ENCODE measurements around the gene MMP15. TPM values are rescaled to one million over a fixed set of nuclear protein-coding genes. Genes with fewer than 3 reads are reported as not detected.
"Not testable (repeated sequence)": the region's sequence is repeated elsewhere in the genome, so short reads cannot be mapped to it uniquely, and the experiment has no call there.

The MMP15 gene
- total RNA-seq, 1 donor from 2014 or later, result 44.0 TPM

DNA sequence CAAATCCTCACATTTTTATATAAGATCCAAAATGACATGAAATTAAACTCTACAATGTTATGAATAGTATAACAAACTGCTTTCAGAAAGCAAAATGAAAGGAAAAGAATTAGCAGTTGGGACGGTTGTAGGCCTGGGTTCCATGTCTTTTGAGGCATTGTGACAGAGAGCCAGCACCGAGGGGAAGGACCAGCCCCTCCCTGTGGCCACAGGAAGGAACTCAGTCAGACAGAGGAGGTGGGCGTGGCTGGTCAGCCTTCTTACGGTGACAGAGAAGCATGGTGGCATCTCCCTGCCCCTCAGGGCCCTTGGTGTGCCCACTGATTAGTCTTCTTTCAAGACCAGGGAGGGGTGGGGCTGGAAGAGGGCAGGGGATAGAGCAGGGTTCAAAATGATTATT, 30.8 kb upstream of the MMP15 start:
- intact Hi-C loops (cut with DNase I), result loop anchor here (5.0 to 10.0 kb wide), 2 partner anchors 92 to 240 kb away; no protein-coding TSS in a partner anchor
- ATAC-seq, result no peak
- DNase-seq (ENCODE audit: low spot score), result no peak

DNA sequence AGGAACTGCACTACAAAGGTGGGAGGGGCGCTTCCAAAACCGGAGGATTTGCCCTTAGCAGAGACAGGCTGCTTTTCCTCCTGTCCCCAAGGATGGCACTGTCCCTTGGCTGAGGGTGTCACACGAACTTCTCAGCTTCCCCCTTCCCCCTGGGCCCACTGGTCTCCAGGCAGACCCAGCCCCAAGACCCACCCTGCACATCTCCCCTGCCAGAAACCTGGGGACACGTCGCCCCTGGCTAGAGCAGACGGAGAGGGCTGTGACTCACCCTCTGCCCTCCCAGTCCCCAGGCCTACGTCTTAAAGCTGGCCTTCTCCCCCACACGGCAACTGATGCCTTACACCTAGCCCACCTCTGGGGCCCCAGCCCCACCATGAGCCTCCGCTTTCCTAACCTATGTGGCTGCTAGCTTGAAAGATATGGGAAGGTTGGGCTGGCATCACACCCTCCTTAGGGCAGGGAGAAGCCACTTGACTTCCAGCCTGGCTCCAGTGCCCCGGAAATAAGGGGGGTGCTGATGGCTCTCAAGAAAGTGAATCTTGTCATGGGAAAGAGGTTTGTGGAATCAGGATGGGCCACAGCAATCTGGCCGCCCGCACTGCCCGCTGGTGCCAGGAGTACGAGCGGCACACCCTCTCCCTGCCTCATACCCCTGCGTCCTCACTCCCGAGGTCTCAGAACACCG, 29.7 kb upstream of the MMP15 start:
- DNase-seq (ENCODE audit: low spot score) (no peak), ATAC-seq (no peak)
- intact Hi-C loops (cut with DNase I), result loop anchor here (10.0 kb wide), 1 partner anchor 241 kb away; no protein-coding TSS in a partner anchor

DNA sequence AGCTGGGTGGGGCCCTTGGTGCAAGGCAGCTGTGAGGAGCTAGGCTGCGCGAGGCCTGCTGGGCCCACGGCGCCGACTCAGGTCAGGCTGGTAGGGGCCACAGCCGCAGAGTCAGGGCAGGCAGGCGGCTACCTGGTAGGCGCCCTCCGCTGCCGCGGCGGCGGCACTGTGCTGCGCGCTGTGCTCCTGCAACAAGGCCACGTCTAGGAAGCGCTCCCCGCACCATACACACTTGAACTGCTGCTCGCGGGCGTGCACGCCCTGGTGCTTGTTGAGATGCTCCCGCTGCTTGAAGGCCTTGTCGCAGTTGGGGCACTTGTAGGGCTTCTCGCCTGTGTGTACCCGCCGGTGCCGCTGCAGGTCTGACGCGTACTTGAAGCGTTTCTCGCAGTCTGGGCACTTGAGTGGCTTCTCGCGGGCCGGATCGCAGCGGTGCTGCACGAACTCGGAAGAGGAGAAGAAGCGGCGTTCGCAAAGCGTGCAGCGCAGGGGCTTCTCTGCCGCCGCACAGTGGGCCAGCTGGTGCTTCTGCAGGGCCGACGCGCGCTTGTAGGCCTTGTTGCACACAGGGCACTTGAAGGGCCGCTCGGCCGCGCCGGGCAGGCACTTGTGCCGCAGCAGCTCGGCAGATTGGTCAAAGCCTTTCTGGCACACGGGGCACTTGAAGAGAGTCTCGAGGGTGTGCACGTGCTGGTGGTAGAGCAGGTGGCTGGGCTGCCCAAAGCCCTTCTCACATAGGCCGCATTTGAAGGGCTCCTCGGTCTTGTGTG, 29.0 kb upstream of the MMP15 start:
- no peak for DNase-seq (ENCODE audit: low spot score)
- intact Hi-C loops (cut with DNase I), result loop anchor here (10.0 kb wide), 1 partner anchor 242 kb away; no protein-coding TSS in a partner anchor
- ATAC-seq, result no peak

DNA sequence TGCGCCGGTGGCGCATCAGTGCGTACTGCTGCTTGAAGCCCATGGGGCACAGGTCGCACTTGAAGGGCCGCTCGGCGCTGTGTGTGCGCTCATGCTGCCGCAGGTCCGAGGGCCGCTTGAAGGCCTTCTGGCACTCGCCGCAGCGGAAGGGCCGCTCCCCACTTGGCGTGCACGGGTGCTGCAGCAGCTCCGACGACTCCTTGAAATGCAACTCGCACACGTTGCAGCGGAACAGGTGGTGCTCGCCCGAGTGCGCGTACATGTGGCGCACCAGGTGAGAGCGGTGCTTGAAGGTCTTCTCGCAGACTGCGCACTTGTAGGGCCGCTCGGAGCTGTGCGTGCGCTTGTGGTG, 28.4 kb upstream of the MMP15 start:
- DNase-seq (ENCODE audit: low spot score) (no peak), ATAC-seq (no peak)
- intact Hi-C loops (cut with DNase I), result loop anchor here (10.0 kb wide), 1 partner anchor 242 kb away; no protein-coding TSS in a partner anchor

DNA sequence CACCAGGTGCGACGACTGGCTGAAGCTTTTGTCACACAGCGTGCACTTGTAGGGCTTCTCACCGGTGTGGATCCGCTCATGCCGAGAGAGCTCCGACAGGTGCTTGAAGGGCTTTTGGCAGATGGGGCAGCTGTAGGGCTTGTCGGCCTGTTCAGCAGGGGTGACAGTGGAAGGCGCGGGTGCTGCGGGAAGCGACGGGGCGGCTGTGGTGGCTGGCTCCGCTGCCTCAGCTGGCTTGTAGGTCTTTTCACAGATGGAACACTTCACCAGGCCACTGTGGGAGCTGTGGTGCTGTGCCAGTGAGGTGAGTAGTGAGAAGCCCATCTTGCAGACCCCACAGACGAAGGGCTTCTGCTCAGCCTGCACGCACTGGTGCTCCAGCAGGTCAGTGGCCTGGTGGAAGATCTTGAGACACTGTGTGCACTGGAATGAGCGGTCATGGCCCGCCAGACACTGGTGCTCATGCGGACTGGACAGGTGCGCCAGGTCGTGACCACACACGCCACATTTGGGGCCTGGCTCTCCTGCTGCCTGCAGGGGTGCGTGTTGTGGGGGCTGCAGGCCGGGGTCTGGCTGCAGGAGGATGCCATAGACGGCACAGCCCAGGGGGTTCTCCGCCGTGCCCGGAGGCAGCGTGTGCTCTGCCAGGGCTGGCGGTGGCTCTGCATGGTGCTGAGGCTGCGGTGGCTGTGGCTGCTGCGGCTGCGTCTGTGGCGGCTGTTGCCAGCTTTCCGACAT, 27.9 kb upstream of the MMP15 start:
- intact Hi-C loops (cut with DNase I), result loop anchor here (10.0 kb wide), 1 partner anchor 243 kb away; no protein-coding TSS in a partner anchor
- DNase-seq (ENCODE audit: low spot score) (no peak), ATAC-seq (no peak)

DNA sequence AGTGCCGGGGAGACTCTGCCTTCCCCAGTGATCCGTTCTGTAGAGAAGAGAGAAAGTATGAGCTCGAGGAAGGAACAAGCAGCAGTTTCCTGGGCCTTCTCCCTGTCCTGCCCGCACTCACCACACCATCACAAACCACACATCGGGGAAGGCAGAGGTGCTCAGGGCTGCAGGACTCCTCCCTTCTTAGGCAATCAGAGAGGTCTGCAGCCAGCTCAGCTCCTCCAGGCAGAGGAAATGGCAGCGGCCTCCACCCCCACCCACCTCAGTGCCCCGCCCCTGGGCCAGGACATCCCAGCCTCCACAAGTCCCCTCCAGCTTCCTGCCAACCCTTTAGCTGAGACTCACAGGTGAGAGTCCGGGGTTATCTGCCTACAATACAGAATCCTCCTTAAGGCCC, 27.1 kb upstream of the MMP15 start:
- intact Hi-C loops (cut with DNase I), result loop anchor here (10.0 kb wide), 1 partner anchor 244 kb away; no protein-coding TSS in a partner anchor
- DNase-seq (ENCODE audit: low spot score) (no peak), ATAC-seq (no peak)

DNA sequence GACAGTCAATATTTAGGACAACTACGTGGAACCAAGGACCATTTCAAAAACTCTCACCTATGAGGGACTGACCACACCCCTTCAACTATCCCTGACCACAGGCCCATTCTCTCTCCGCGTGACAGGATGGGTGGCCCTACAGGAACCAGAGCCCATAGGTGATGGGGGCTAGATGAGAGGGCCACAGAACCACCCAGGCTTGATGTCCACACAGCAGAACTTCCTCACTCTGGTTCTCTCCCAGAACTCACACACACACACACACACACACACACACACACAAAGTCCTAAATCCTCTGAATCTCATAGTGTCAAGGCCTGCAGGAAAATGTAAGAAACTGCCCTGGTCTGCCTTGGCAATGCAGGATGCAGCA, 26.6 kb upstream of the MMP15 start:
- ATAC-seq (no peak), DNase-seq (ENCODE audit: low spot score) (no peak)
- intact Hi-C loops (cut with DNase I), result loop anchor here (10.0 kb wide), 1 partner anchor 244 kb away; no protein-coding TSS in a partner anchor

DNA sequence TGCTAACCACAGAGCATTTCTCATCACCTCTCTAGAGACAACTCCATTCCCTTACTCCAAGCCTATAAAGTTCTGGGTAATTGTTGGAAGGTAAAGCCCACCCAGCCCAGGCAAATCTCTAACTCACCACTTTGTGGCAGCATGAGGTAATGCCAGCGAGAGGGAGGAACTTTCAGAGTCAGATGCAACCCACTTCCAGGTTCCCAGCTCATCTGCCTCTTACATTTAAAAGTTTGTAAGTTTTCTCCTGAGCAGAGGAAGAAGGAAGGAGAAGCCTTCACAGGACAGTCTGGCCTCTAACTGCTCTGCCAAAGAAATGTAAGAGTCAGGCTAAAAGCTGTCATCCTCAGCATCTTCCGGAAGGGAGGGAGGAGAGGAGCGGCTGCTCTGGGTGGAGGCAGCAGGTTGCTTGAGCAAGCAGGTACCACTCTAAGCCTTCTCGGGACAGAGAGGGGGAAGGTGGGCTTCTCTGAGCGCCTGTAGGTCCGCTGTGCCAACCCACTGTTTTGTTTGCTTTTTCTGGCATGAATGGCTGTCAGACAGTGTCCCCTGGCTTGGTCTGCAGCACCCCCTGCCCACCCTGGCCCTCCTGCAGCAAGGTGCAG, 26.1 kb upstream of the MMP15 start:
- DNase-seq (ENCODE audit: low spot score) (no peak), ATAC-seq (no peak)
- intact Hi-C loops (cut with DNase I), result loop anchor here (10.0 kb wide), 1 partner anchor 245 kb away; no protein-coding TSS in a partner anchor

DNA sequence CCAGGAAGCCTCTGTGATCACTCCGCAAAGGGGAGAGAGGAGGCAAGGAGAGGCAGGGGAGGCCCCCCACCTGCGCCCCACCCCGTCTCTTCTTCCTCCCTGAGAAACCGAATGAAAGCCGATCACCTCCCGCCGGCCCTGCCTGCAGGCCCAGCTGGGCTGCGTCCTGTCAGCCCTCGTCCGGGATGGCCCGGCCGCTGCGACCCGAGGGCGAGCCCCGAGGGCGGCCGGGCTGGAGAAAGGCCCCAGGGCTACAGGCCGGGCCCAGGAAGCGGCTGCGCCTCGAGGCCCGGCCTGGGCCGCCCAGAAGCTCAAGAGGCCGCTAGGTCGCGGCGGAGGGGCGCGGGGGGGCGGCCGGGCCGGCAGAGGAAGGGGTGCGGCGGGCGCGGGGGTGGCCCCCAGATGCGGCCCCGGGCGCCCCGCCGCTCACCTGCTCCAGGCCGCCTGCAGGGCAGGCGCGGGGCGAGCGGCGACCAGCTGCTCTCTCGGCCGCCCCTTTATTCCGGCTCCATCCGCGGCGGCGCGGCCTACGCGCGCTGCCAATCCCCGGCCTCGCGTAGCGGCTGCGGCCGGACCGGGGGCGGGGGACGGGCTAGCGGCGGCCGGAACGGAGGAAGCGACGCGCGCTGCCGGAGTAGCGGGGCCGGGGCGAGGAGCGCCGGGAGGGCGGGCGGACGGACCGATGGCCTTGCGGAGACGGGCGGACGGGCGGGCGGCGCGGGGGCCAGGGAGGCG, 25.4 kb upstream of the MMP15 start, which contains the start of gene ZNF319:
ZNF319 (minus strand) TSS at position 702 of the 735 bp plus-strand sequence. CDS start 2,407 bp downstream, outside the sequence.
- no peak for ATAC-seq
- intact Hi-C loops (cut with DNase I), result loop anchor here (5.0 to 10.0 kb wide), 2 partner anchors 93 to 245 kb away; no protein-coding TSS in a partner anchor
- DNase-seq (ENCODE audit: low spot score), result no peak

DNA sequence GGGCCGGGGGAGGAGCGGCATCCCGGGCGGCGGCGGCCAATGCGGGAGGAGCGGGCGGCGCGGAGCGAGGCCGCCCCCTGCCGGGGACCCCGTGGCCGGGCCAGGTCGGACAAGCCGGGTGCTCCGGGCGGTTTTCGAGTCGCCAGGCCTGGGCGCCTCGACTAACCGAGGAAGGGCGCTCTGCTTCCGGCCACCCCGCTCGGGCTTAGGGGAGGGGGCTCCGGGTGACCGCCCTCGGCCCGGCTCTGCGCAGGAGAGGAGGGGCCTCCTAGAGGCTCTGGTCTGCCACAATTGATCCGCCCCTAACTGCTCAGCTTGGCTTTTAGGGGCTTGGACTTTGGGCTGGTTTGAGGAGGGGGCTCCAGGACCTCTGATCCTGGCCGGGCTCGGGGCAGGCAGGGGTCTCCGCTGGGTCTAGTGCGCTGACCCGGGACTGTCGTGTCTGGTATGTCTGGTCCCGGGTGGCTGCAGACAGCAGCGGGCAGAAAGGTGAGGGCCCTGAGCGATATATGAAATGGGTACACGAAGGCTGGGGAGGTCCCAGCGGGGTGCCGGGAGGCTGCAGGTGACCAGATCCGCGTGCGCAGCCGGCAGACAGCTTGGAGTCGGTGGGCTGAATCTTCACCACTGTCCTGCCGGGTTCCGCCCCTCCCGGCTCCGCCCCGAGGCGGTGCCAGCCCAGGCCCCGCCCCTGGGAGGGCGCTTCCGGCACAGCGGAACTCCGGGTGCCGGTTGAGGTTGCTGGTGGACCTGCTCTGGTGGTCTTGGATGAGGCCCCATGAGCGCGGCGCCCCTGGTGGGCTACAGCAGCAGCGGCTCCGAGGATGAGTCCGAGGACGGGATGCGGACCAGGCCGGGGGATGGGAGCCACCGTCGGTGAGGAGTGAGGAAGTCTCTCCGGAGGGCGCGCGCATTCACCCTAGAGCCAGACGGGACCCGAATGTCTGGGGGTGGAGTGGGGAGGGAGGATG, 24.6 kb upstream of the MMP15 start, which contains the start of gene USB1:
USB1 (plus strand) TSS at position 702 of the 971 bp plus-strand sequence; CDS start at position 779, 77 bp downstream.
- peak; percentile 96 for ATAC-seq
- intact Hi-C loops (cut with DNase I), result loop anchor here (5.0 kb wide), 1 partner anchor 94 kb away; no protein-coding TSS in a partner anchor

DNA sequence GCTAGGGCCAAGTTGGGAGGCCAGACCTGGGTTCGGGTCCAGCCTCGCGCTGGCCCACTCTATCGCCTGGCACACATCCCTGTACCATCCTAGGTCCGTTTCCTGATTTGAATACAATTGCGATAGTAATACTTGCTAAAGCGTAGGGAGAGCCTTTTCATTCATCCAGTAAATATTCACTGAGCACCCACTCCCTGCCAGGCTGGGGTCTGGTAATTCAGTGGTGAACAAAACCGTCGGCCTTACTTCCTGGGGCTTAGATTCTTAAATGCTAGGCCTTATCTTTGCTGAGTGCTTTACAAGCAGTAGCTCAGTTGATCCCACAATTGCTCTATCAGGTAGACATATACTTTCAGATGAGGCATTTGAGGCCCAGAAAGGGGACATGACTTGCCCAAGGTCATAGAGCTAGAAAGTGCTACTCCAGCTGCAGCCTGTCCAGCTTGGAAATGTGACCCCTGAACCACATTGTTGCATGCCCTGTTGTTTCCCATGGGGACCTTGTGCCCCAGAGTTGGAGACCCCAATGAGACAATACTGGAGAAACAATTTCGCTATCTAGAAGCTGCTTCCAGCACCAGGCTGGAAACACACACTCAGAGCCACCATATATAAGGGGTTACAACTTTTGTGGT, 23.7 kb upstream of the MMP15 start:
- no peak for ATAC-seq
- DNase-seq (ENCODE audit: low spot score), result no peak
- intact Hi-C loops (cut with DNase I), result loop anchor here (5.0 kb wide), 1 partner anchor 95 kb away; no protein-coding TSS in a partner anchor

More for the DNA sequence above, 24.6 kb upstream of the MMP15 start, which contains the start of gene USB1:
- DNase-seq (ENCODE audit: low spot score), result peak; percentile 93

DNA sequence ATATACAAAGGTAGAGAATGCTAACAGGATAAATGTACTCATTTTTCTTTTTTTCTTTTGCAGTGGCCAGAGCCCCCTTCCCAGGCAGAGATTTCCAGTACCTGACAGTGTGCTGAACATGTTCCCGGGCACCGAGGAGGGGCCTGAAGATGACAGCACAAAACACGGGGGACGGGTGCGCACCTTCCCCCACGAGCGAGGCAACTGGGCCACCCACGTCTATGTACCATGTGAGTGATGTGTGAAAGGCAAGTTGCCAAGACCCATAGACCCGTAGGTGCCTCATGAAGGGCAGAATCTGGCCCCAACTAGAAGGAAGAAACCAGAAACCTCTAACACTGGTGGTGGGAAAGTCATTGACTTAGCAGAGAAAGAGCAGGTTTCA, 23.1 kb upstream of the MMP15 start:
- ATAC-seq (no peak), DNase-seq (ENCODE audit: low spot score) (no peak)
- intact Hi-C loops (cut with DNase I), result loop anchor here (5.0 kb wide), 1 partner anchor 95 kb away; no protein-coding TSS in a partner anchor

DNA sequence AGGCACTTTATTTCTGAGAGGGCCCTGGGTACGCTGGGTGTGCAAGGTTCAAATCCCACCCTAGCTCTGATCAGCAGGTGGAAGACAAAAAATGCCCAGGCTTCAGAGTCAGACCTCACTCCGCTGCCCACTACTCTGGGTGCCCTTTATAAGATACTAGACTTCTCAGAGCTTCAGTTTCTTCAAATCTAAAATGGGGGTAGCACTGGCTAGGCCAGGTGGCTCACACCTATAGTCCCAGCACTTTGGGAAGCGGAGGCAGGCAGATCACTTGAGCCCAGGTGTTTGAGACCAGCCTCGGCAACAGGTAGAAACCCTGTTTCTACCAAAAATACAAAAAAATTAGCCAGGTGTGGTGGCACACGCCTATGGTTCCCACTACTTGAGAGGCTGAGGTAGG, 22.6 kb upstream of the MMP15 start:
- intact Hi-C loops (cut with DNase I), result loop anchor here (5.0 kb wide), 1 partner anchor 96 kb away; no protein-coding TSS in a partner anchor
- ATAC-seq (no peak), DNase-seq (ENCODE audit: low spot score) (no peak)

DNA sequence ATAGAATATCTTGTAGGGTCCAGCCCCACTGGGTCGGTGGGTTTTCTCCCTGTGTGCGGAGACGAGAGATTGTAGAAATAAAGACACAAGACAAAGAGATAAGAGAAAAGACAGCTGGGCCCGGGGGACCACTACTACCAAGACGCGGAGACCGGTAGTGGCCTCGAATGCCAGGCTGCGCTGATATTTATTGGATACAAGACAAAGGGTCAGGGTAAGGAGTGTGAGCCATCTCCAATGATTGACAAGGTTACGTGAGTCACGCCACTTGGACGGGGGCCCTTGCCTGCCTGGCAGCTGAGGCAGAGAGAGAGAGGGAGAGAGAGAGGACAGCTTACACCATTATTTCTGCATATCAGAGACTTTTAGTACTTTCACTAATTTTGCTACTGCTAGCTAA, 20.8 kb upstream of the MMP15 start:
- intact Hi-C loops (cut with DNase I), result loop anchor here (5.0 kb wide), 1 partner anchor 97 kb away; no protein-coding TSS in a partner anchor
- not testable (repeated sequence) for DNase-seq (ENCODE audit: low spot score); ATAC-seq

DNA sequence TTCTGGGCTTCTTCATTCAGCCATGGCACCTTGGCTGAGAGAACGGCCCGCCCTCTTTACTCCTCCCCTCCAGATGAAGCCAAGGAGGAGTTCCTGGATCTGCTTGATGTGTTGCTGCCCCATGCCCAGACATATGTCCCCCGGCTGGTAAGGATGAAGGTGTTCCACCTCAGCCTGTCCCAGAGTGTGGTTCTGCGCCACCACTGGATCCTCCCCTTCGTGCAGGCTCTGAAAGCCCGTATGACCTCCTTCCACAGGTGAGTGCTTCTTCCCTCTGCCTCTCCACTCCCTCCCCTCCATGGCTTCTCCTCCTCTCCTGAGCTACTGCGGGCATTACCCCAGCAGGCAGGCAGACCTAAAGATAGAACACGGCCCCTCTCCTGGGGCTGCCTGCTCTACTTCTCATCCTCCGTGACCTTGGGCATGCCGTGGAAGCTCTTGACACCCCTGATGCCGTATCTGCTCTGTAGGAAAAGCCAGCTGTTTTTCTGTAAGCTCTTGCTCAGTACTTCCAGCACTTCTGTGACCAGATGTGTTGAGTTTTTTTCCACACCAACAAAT, 15.6 kb upstream of the MMP15 start:
- no peak for DNase-seq (ENCODE audit: low spot score)
- intact Hi-C loops (cut with DNase I), result no loop called here
- ATAC-seq, result no peak

DNA sequence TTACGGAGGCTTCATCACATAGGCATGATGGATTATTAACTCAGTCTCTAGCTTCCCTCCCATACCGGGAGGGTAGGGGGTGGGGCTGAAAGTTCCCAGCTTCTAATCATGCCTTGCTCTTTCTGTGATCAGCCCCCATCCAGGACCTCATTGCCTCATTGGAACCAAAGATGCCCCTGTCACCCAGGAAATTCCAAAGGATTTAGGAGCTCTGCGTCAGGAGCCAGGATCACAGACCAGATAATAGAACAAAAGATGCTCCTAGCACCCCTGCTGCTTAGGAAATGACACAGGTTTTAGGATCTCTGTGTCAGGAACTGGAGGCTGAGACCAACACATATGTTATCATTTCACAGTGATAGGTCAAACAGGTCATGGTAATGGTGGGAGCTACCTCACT, 14.7 kb upstream of the MMP15 start:
- intact Hi-C loops (cut with DNase I), result no loop called here
- no peak for ATAC-seq
- no peak for DNase-seq (ENCODE audit: low spot score)

Data from sciatic nerve (tissue), 2 donors.